HEK293 (cell line): ENCODE results near the gene DNAAF5.

ENCODE experiments used
- CTCF ChIA-PET: fragments of 350-600 bp; formaldehyde crosslinking; extraction: SDS; loops from one replicate; lab custom pipeline; 2021; ENCODE audit warnings: antibody characterized with exemption; lab: Yijun Ruan, JAX
- POLR2A ChIA-PET: fragments of 300-600 bp; formaldehyde crosslinking; extraction: SDS; loops from one replicate; lab custom pipeline; 2020; ENCODE audit warnings: antibody characterized with exemption, inconsistent platforms; lab: Yijun Ruan, JAX
- H3K27ac ChIP-seq: fragments of 200-500 bp; sonication (Bioruptor generic); 2 replicates; pipeline ENCODE4 v1.5.1; 2014; ENCODE audit warnings: low read depth, low read length, control low read depth, inconsistent platforms; ENCODE audit errors: extremely low read depth
- H3K36me3 ChIP-seq, 2 experiments: fragments of 200-500 bp in 1 of 2; sonication (Bioruptor generic) in 1 of 2; 1 replicate in 1 of 2; 2 replicates in 1 of 2; pipeline ENCODE4 v1.5.1; 2014 to 2017; ENCODE audit warnings: inconsistent platforms in 2 of 2, low read length in 2 of 2; ENCODE audit not compliant: control insufficient read depth in 2 of 2, insufficient read depth in 1 of 2
- H3K4me1 ChIP-seq: fragments of 200-500 bp; sonication (Bioruptor generic); 2 replicates; pipeline ENCODE4 v1.5.1; 2014; ENCODE audit warnings: mild to moderate bottlenecking, low read length, inconsistent platforms; ENCODE audit not compliant: control insufficient read depth, insufficient read depth
- H3K4me3 ChIP-seq: 2 replicates; pipeline ENCODE4 v1.5.1; 2011; ENCODE audit warnings: low read depth, mild to moderate bottlenecking, control low read depth, low read length, moderate library complexity
- H3K9me3 ChIP-seq: fragments of 200-500 bp; sonication (Bioruptor generic); 2 replicates; pipeline ENCODE4 v1.5.1; 2014; ENCODE audit warnings: low read depth, low read length, inconsistent platforms; ENCODE audit not compliant: control insufficient read depth, insufficient read depth
- INSM2 ChIP-seq: fragments of 450-650 bp; formaldehyde crosslinking; IDR thresholded peaks from 2 replicates; pipeline ENCODE4 v1.5.1; 2016; ENCODE audit warnings: missing biosample characterization, missing genetic modification characterization
- KLF8 ChIP-seq: fragments of 450-650 bp; formaldehyde crosslinking; IDR thresholded peaks from 2 replicates; pipeline ENCODE4 v1.5.1; 2016; ENCODE audit warnings: missing biosample characterization, missing genetic modification characterization
- PBX3 ChIP-seq: sonication (generic); formaldehyde crosslinking; IDR thresholded peaks from 2 replicates; pipeline ENCODE4 v1.8.1; 2022; ENCODE audit warnings: mild to moderate bottlenecking, moderate library complexity, missing genetic modification reagents
- PRDM4 ChIP-seq: fragments of 450-650 bp; formaldehyde crosslinking; IDR thresholded peaks from 2 replicates; pipeline ENCODE4 v1.5.1; 2017; ENCODE audit warnings: missing biosample characterization, missing genetic modification characterization
- SALL2 ChIP-seq: fragments of 450-650 bp; formaldehyde crosslinking; IDR thresholded peaks from 2 replicates; pipeline ENCODE4 v1.5.0; 2017; ENCODE audit warnings: missing biosample characterization, mild to moderate bottlenecking, missing genetic modification characterization, borderline replicate concordance
- SP7 ChIP-seq: fragments of 450-650 bp; formaldehyde crosslinking; IDR thresholded peaks from 2 replicates; pipeline ENCODE4 v1.5.1; 2016; ENCODE audit warnings: missing biosample characterization, missing genetic modification characterization
- TSHZ1 ChIP-seq: fragments of 450-650 bp; formaldehyde crosslinking; IDR thresholded peaks from 2 replicates; pipeline ENCODE4 v1.5.1; 2016; ENCODE audit warnings: missing biosample characterization, missing genetic modification characterization, borderline replicate concordance
- WT1 ChIP-seq: fragments of 450-650 bp; formaldehyde crosslinking; IDR thresholded peaks from 2 replicates; pipeline ENCODE4 v1.5.1; 2016; ENCODE audit warnings: missing biosample characterization, missing genetic modification characterization
- ZEB2 ChIP-seq: fragments of 450-650 bp; formaldehyde crosslinking; IDR thresholded peaks from 2 replicates; pipeline ENCODE4 v1.5.1; 2016; ENCODE audit warnings: missing biosample characterization, missing genetic modification characterization
- ZNF112 ChIP-seq: fragments of 450-650 bp; formaldehyde crosslinking; IDR thresholded peaks from 2 replicates; pipeline ENCODE4 v1.5.0; 2017; ENCODE audit warnings: missing biosample characterization, missing genetic modification characterization
- ZNF121 ChIP-seq: fragments of 450-650 bp; formaldehyde crosslinking; IDR thresholded peaks from 2 replicates; pipeline ENCODE4 v1.5.1; 2016; ENCODE audit warnings: missing biosample characterization, missing genetic modification characterization
- ZNF16 ChIP-seq: fragments of 450-650 bp; formaldehyde crosslinking; IDR thresholded peaks from 2 replicates; pipeline ENCODE4 v1.5.1; 2016; ENCODE audit warnings: low read depth, missing biosample characterization, missing genetic modification characterization
- ZNF202 ChIP-seq: fragments of 450-650 bp; formaldehyde crosslinking; IDR thresholded peaks from 2 replicates; pipeline ENCODE4 v1.5.1; 2016; ENCODE audit warnings: missing biosample characterization, missing genetic modification characterization, borderline replicate concordance
- ZNF223 ChIP-seq: fragments of 450-650 bp; formaldehyde crosslinking; IDR thresholded peaks from 2 replicates; pipeline ENCODE4 v1.5.1; 2016; ENCODE audit warnings: missing biosample characterization, missing genetic modification characterization
- ZNF23 ChIP-seq: fragments of 450-650 bp; formaldehyde crosslinking; IDR thresholded peaks from 2 replicates; pipeline ENCODE4 v1.5.1; 2016; ENCODE audit warnings: missing biosample characterization, missing genetic modification characterization, borderline replicate concordance
- ZNF248 ChIP-seq: fragments of 450-650 bp; formaldehyde crosslinking; IDR thresholded peaks from 2 replicates; pipeline ENCODE4 v1.5.1; 2017; ENCODE audit warnings: missing biosample characterization, missing genetic modification characterization
- ZNF266 ChIP-seq: fragments of 450-650 bp; formaldehyde crosslinking; IDR thresholded peaks from 2 replicates; pipeline ENCODE4 v1.5.1; 2016; ENCODE audit warnings: missing biosample characterization, missing genetic modification characterization, low read depth
- ZNF423 ChIP-seq: fragments of 450-650 bp; formaldehyde crosslinking; IDR thresholded peaks from 2 replicates; pipeline ENCODE4 v1.5.1; 2016; ENCODE audit warnings: missing biosample characterization, missing genetic modification characterization
- ZNF521 ChIP-seq: fragments of 450-650 bp; formaldehyde crosslinking; IDR thresholded peaks from 2 replicates; pipeline ENCODE4 v1.5.1; 2017; ENCODE audit warnings: missing biosample characterization, mild to moderate bottlenecking, missing genetic modification characterization
- ZNF626 ChIP-seq: fragments of 450-650 bp; sonication (Bioruptor Pico); formaldehyde crosslinking; IDR thresholded peaks from 2 replicates; pipeline ENCODE4 v1.5.1; 2018; ENCODE audit warnings: missing biosample characterization, missing genetic modification characterization, inconsistent platforms
- ZNF692 ChIP-seq: fragments of 450-650 bp; formaldehyde crosslinking; IDR thresholded peaks from 2 replicates; pipeline ENCODE4 v1.5.1; 2016; ENCODE audit warnings: missing biosample characterization, missing genetic modification characterization
- ZNF843 ChIP-seq: fragments of 450-650 bp; formaldehyde crosslinking; IDR thresholded peaks from 2 replicates; pipeline ENCODE4 v1.5.1; 2016; ENCODE audit warnings: missing biosample characterization, missing genetic modification characterization

Gene DNAAF5

GRCh38 chr7:716222-716621, 10.3 kb upstream of the DNAAF5 start:
- CTCF ChIA-PET, result interaction anchor here (0.6 to 0.8 kb wide), 2 partner anchors 9 to 509 kb away, joined by 3 read pairs; no protein-coding TSS in a partner anchor

GRCh38 chr7:716636-717035, 9.9 kb upstream of the DNAAF5 start:
- POLR2A ChIA-PET, result no interaction called here
- H3K9me3 ChIP-seq, result no peaks in the 10 kb centered on the region
- H3K4me1 ChIP-seq, result no peaks in the 10 kb centered on the region
- CTCF ChIA-PET, result interaction anchor here (0.7 to 0.8 kb wide), 2 partner anchors 9 to 58 kb away, joined by 3 to 7 read pairs; no protein-coding TSS in a partner anchor
- no peaks in the 10 kb centered on the region for H3K36me3 ChIP-seq
- TF ChIP-seq ZNF266 (tag by site-specific recombination) (no peak), ZNF16 (tag by site-specific recombination) (no peak), ZNF843 (tag by site-specific recombination) (no peak), ZNF423 (tag by site-specific recombination) (no peak), ZNF626 (tag by site-specific recombination) (no peak), ZNF121 (no peak), TSHZ1 (tag by site-specific recombination) (no peak), ZNF202 (no peak), PRDM4 (tag by site-specific recombination) (no peak), KLF8 (no peak), PBX3 (CRISPR knock-in tag) (no peak), ZNF692 (no peak), ZNF521 (tag by site-specific recombination) (no peak), ZNF223 (no peak), WT1 (tag by site-specific recombination) (no peak), ZNF23 (tag by site-specific recombination) (no peak), SALL2 (no peak), ZEB2 (tag by site-specific recombination) (no peak), ZNF248 (no peak), ZNF112 (tag by site-specific recombination) (no peak)
- H3K4me3 ChIP-seq, result no peak overlapping the region
- no peak overlapping the region for H3K27ac ChIP-seq

More at GRCh38 chr7:716222-716621, 10.3 kb upstream of the DNAAF5 start:
- Histone ChIP-seq H3K4me1 (no peaks in the 10 kb centered on the region), H3K27ac (no peak overlapping the region), H3K9me3 (no peaks in the 10 kb centered on the region), H3K4me3 (no peak overlapping the region), H3K36me3 (no peaks in the 10 kb centered on the region)
- POLR2A ChIA-PET, result no interaction called here
- TF ChIP-seq SP7 (tag by site-specific recombination) (no peak), INSM2 (no peak)
